HG02970 (cell line): ENCODE results near the gene RIOK1.

Experiments used
- ATAC-seq: cut with Tn5 transposase; IDR thresholded peaks from one replicate; pipeline ENCODE4 v1.9.1; 2021; ENCODE audit warnings: mild to moderate bottlenecking, moderate library complexity, moderate number of reproducible peaks; ENCODE audit not compliant: unreplicated experiment, low FRiP score

The RIOK1 gene

DNA sequence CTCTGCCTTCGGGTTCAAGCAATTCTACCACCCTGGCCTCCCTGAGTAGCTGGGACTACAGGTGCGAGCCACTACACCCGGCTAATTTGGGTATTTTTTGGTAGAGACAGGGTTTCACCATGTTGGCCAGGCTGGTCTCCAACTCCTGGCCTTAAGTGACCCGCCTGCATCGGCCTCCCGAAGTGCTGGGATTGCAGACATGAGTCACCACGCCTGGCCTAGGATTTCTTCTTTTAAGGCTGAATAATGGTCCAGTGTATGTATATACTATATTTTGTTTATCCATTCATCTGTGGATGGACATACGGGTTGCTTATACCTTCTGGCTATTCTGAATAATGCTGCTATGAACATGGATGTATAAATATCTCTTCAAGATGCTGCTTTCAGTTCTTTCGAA is 17.1 kb downstream of the RIOK1 start:
- no peak for ATAC-seq

DNA sequence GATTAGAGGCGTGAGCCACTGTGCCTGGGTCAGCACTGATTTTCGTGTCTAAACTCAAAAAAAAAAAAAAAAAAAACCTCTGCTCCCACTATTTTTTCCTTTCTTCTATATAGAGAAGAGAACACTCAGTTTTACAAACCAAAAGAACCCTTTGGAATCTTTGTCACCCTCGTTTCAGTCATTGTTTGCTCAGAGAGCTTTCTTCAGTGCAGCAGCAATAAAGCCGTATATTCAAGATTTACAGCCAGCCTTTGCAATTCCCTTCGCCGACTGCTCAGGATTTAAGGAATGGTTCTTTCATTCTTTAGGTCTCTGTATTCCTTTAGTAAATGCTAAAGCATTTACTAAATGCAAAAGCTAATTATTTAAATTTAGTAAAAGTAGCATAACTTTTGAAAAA is 20.1 kb downstream of the RIOK1 start:
- ATAC-seq: no peak

GRCh38 chr6:7410851-7411250 is 21.2 kb downstream of the RIOK1 start:
- no peak for ATAC-seq

- ATAC-seq: no peak
These were observed 21.7 kb downstream of the RIOK1 start for GRCh38 chr6:7411328-7411727.

DNA sequence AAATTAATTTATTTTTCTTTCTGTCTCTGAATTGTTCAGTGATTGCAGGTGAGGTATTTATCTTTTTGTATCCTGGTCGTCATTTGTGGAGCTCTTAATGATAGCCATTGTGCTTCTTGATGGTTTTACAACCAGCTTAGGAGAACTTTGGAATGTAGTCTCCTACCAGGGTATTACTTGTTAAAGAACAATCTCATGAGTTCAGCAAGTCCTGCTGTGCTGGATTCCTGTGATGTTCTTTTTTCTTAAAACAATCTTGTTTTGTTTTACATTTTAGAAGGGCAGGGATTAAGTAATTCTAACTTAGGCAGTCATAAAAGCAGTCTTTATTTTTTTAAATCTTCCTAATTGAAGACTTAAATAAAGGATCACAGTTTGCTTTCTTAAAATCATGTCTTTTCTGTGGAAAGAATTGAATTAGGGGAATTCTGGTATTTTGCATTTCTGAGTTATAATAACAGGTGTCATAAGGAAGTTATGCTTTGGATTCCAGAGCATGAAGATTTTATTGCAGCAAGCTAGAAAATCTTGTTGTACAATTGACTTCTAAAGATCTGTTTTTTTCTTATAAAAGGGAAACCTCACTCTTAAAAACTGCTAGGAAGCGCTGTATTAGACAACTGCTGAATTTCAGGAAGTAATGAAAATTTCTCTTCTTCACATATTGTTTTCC is 23.7 kb downstream of the RIOK1 start:
- ATAC-seq: no peak

- no peak for ATAC-seq
These were observed 25.2 kb downstream of the RIOK1 start for GRCh38 chr6:7414811-7415210.

- ATAC-seq: no peak
These were observed 28.1 kb downstream of the RIOK1 start for GRCh38 chr6:7417684-7418083.

- no peak for ATAC-seq
These were observed 28.8 kb downstream of the RIOK1 start for GRCh38 chr6:7418238-7418905.

- no peak for ATAC-seq
These were observed 29.5 kb downstream of the RIOK1 start for GRCh38 chr6:7419065-7419464.

GRCh38 chr6:7421066-7421465 is 31.5 kb downstream of the RIOK1 start:
- ATAC-seq: no peak

GRCh38 chr6:7424058-7424457 is 34.5 kb downstream of the RIOK1 start:
- no peak for ATAC-seq

DNA sequence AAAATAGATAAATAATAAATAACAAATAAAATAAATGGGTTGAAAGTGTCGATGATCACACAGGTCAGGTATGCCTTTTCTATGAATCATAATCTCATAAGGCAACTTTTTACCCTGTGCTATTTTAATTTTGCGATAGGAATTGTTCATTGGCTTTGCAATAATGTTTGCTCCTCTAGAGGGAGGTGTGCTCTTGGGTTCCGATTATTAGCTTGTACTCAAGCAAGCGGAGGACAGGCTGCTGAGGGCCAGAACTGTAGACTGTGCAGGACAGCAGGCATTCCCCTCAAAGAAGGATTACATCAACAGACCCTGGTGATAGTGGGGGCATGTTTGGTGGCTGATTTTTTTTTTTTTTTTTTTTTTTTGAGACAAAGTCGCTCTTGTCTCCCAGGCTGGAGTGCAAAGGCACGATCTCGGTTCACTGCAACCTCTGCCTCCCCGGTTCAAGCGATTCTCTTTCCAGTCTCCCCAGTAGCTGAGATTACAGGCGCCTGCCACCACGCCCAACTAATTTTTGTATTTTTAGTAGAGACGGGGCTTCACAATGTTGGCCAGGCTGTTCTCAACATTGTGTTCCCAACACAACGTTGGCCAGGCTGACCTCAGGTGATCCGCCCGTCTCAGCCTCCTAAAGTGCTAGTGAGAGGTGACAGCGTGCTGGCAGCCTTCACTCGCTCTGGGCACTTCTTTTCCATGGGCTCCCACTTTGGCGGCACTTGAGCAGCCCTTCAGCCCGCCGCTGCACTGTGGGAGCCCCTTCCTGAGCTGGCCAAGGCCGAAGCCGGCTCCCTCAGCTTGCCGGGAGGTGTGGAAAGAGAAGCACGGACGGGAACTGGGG is 35.6 kb downstream of the RIOK1 start:
- ATAC-seq: no peak

GRCh38 chr6:7425808-7426190 is 36.2 kb downstream of the RIOK1 start:
- no peak for ATAC-seq

GRCh38 chr6:7426447-7427169 is 37.0 kb downstream of the RIOK1 start:
- ATAC-seq: no peak

- ATAC-seq: no peak
These were observed 41.7 kb downstream of the RIOK1 start for GRCh38 chr6:7431313-7431673.

DNA sequence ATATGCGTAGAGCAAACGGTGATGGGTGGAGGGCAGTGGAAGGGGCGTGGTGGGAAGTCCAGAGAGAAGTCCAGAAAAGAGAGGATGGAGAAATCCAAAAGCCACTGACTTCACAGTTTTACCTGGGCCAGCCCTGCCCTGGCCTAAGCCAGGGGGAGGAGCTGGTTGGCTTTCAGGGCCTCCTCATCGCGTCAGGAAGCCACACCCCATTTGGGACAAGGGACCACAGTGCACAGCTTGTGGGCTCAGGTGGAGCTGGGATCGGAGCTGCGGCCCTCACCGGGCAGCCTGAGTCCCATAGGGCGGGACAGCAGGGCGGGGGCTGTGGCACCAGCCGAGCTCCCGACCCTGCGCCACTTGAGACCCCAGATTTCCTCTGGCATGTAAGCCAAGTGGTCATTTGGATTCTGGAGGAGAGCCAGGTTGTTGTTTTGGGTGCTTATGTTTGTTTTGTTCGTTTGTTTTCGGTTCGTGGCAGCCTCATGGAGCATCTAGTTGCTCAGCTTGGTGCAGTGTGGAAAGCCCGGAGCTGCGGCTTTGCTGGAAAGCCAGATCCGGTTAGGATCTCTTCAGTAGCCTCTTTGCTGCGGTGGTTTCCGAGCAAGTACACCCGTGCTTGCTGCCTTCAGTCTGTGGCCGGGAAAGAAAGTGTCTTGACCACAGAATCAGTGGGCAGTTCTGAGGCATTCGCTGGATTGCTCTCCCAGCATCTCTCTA is 42.2 kb downstream of the RIOK1 start:
- no peak for ATAC-seq

DNA sequence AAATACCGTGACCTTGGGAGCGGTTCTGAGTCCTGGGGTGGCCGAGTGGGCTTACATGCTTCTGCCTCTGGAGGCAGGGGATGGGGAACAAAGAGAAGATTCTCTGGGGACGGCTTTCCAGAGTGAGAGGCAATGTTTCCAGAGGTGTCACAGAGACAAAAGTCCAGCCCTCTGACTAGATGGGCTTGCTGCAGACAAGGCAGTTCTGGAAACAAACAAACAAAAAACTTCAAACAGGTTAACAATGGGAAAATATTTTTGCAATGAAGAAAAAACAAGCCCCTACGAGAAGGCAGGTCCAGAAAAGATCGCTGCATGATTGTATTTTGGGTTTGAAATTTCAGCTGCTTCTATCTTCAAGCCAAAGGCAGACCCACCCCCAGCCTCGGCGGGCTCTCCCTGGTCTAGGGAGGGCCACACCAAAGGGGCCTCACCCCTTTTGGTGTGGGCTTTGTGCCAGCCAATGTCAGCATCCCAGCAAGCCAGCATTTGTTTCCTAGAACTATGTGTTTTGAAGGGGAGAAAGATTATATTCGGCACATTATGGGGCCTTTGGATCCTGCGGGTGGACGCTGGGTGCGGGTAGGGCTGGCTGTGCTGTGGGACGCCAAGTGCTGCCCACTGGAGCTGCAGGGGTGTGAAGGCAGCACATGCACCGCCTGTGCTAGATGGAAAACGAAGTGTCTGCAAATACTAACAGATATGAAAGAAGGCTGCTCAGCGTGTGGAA is 42.9 kb downstream of the RIOK1 start:
- no peak for ATAC-seq

GRCh38 chr6:7433121-7433617 is 43.6 kb downstream of the RIOK1 start:
- ATAC-seq: no peak

- ATAC-seq: no peak
These were observed 45.1 kb downstream of the RIOK1 start for GRCh38 chr6:7434672-7435071.
